ENCODE results near the gene ARHGAP4.

The ARHGAP4 gene

GRCh38 chrX:153864561-153865320 lies 61.3 kb downstream of the ARHGAP4 start:
- DNase-seq, result no peak

GRCh38 chrX:153864101-153864500 lies 62.0 kb downstream of the ARHGAP4 start:
- no peak for DNase-seq

GRCh38 chrX:153863251-153863991 lies 62.6 kb downstream of the ARHGAP4 start:
- no peak for DNase-seq

- no peak for DNase-seq
These were observed 63.5 kb downstream of the ARHGAP4 start for GRCh38 chrX:153862369-153863250.

GRCh38 chrX:153861733-153862310 lies 64.2 kb downstream of the ARHGAP4 start:
- DNase-seq, result no peak

- DNase-seq, result no peak
These were observed 64.9 kb downstream of the ARHGAP4 start for GRCh38 chrX:153861151-153861550.

Data from CD4-positive, alpha-beta T cell treated with Interleukin-12 subunit alpha and Interleukin-12 subunit beta, for 1 hour (primary cell).